ENCODE measurements around the gene ATP6V0A1. TPM values are rescaled to one million over a fixed set of nuclear protein-coding genes. Genes with fewer than 3 reads are reported as not detected.

The ATP6V0A1 gene
- 100 to 1,000 TPM in 1 of 4 donors, 10 to 100 TPM in 3; 81.6 to 126 (median 96.6) TPM for total RNA-seq

GRCh38 chr17:42458497-42459255 is at the start of gene ATP6V0A1:
Gene ATP6V0A1, plus strand, starts transcription at chr17:42458878. Its CDS starts 2,017 bp downstream, at chr17:42460895.
- DNase-seq (ENCODE audit: low spot score in 2 of 2): peak; percentile 90 to 93
- H3K4me3 ChIP-seq: peak within 1 kb of the TSS; percentile 66 to 80 (median 72)
- H3K27me3 ChIP-seq: no peaks in the 10 kb centered on the region
- peaks cover 0 to 37% (median 29%) of the 10 kb centered on the region in 4 donors for H3K4me1 ChIP-seq
- peaks cover 0 to 21% (median 0%) of the 10 kb centered on the region in 3 donors for H3K36me3 ChIP-seq
- TF ChIP-seq POLR2A (IDR thresholded peaks at IDR 0.05): peak; percentile 44 to 94
- peak; percentile 67 to 96 for TF ChIP-seq EP300 (IDR thresholded peaks at IDR 0.05)
- TF ChIP-seq CTCF (IDR thresholded peaks at IDR 0.05): peak in 1 of 5 experiments; percentile 17
- no peaks in the 10 kb centered on the region for H3K9me3 ChIP-seq
- peak within 1 kb of the TSS; percentile 95 to 98 (median 97) for H3K27ac ChIP-seq
- 1 to 2% methylated on average over 26 to 43 of the region's 45 CpGs for WGBS, 2 donors

GRCh38 chr17:42409523-42410318 is 49.0 kb upstream of the ATP6V0A1 start:
- H3K4me1 ChIP-seq: peaks cover 0 to 100% (median 74%) of the 10 kb centered on the region in 4 donors
- TF ChIP-seq EP300 (IDR thresholded peaks at IDR 0.05) (peak in 1 of 2 donors; percentile 86), POLR2A (IDR thresholded peaks at IDR 0.05) (no peak)
- peaks cover 0 to 7% (median 0%) of the 10 kb centered on the region in 3 donors for H3K36me3 ChIP-seq
- peak overlapping the region; percentile 74 to 98 (median 88) for H3K27ac ChIP-seq
- DNase-seq (ENCODE audit: low spot score in 2 of 2): peak; percentile 76 to 85
- no peaks in the 10 kb centered on the region for H3K9me3 ChIP-seq
- WGBS, 2 donors: 3 to 9% methylated on average over 5 of the region's 5 CpGs
- H3K27me3 ChIP-seq: no peaks in the 10 kb centered on the region
- peak overlapping the region in 2 of 4 donors; percentile 12 to 17 for H3K4me3 ChIP-seq

GRCh38 chr17:42410319-42410685 is 48.4 kb upstream of the ATP6V0A1 start:
- TF ChIP-seq POLR2A (IDR thresholded peaks at IDR 0.05): no peak
- TF ChIP-seq CTCF (IDR thresholded peaks at IDR 0.05): no peak
- no peak for TF ChIP-seq EP300 (IDR thresholded peaks at IDR 0.05)
- peaks cover 0 to 1% (median 0%) of the 10 kb centered on the region in 3 donors for H3K36me3 ChIP-seq
- H3K27me3 ChIP-seq: no peaks in the 10 kb centered on the region
- DNase-seq (ENCODE audit: low spot score in 2 of 2): no peak
- H3K4me3 ChIP-seq: no peak overlapping the region
- H3K9me3 ChIP-seq: no peaks in the 10 kb centered on the region
- H3K4me1 ChIP-seq: peaks cover 0 to 100% (median 77%) of the 10 kb centered on the region in 4 donors
- WGBS, 2 donors: 28 to 33% methylated on average over 5 of the region's 5 CpGs
- H3K27ac ChIP-seq: peak overlapping the region; percentile 74 to 98 (median 88)

GRCh38 chr17:42411361-42411760 is 47.3 kb upstream of the ATP6V0A1 start:
- WGBS, 2 donors: 15 to 26% methylated on average over 4 of the region's 4 CpGs
- Histone ChIP-seq H3K9me3 (no peaks in the 10 kb centered on the region), H3K27me3 (no peaks in the 10 kb centered on the region), H3K4me1 (peaks cover 0 to 100% (median 75%) of the 10 kb centered on the region in 4 donors), H3K36me3 (no peaks in the 10 kb centered on the region), H3K27ac (peak overlapping the region; percentile 74 to 98 (median 88)), H3K4me3 (peak overlapping the region in 2 of 4 donors; percentile 3 to 24)
- no peak for DNase-seq (ENCODE audit: low spot score in 2 of 2)
- no peak for TF ChIP-seq POLR2A (IDR thresholded peaks at IDR 0.05)
- TF ChIP-seq EP300 (IDR thresholded peaks at IDR 0.05): peak in 1 of 2 donors; percentile 73
- no peak for TF ChIP-seq CTCF (IDR thresholded peaks at IDR 0.05)

GRCh38 chr17:42411905-42412679 is 46.6 kb upstream of the ATP6V0A1 start:
- DNase-seq (ENCODE audit: low spot score in 2 of 2): no peak
- no peaks in the 10 kb centered on the region for H3K9me3 ChIP-seq
- H3K4me1 ChIP-seq: peaks cover 0 to 100% (median 68%) of the 10 kb centered on the region in 4 donors
- peak overlapping the region; percentile 74 to 98 (median 88) for H3K27ac ChIP-seq
- no peaks in the 10 kb centered on the region for H3K27me3 ChIP-seq
- H3K36me3 ChIP-seq: no peaks in the 10 kb centered on the region
- peak overlapping the region in 2 of 4 donors; percentile 3 to 24 for H3K4me3 ChIP-seq
- WGBS, 2 donors: 35 to 37% methylated on average over 11 of the region's 11 CpGs
- TF ChIP-seq EP300 (IDR thresholded peaks at IDR 0.05): no peak
- no peak for TF ChIP-seq CTCF (IDR thresholded peaks at IDR 0.05)
- TF ChIP-seq POLR2A (IDR thresholded peaks at IDR 0.05): no peak

Data from tibial nerve (tissue), 4 donors.